SK-N-MC (cell line): ENCODE data around the gene ARHGDIG.

ENCODE experiments used
- EZH2 ChIP-seq: fragments of 200-600 bp; sonication (generic); IDR thresholded peaks from one replicate; pipeline ENCODE4 v1.6.1; 2017; ENCODE audit warnings: antibody characterized with exemption
- POLR2AphosphoS5 ChIP-seq: IDR thresholded peaks from 2 replicates; pipeline ENCODE4 v1.6.1; 2012; ENCODE audit warnings: mild to moderate bottlenecking, low read depth, low read length, borderline replicate concordance

DNA sequence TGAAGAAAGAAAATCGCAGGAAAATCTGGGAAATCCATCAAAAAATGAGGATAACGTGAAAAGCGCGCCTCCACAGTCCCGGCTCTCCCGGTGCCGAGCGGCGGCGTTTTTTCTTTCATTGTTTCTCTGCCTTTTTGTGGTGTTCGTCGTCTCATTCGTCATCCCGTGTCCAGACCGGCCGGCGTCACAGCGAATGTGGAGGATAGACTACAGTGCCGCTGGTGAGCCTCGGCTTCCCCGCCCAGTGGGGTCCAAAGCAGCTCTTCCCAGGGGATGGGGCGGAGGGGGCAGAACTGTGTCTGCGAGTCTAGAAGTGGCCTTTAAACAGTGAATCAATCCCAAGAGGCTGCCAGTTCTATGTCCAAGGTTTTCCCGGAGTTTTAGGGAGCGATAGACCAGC, 25.9 kb upstream of the ARHGDIG start:
- TF ChIP-seq POLR2AphosphoS5 (no peak), EZH2 (no peak)
